Kidney glomerular epithelial cell (primary cell): ENCODE data around the gene PVALB.
"Not testable (repeated sequence)": the region's sequence is repeated elsewhere in the genome, so short reads cannot be mapped to it uniquely, and the experiment has no call there.

Source experiments
- DNase-seq: peaks from one replicate; lab custom pipeline; 2025; lab: John Stamatoyannopoulos, UW

PVALB gene

GRCh38 chr22:36756746-36757655 is 59.8 kb downstream of the PVALB start:
- no peak for DNase-seq

GRCh38 chr22:36756031-36756430 is 60.8 kb downstream of the PVALB start:
- no peak for DNase-seq

- no peak for DNase-seq
These were observed 61.5 kb downstream of the PVALB start for GRCh38 chr22:36755316-36755715.

GRCh38 chr22:36754881-36755280 is 62.0 kb downstream of the PVALB start:
- DNase-seq: not testable (repeated sequence)

DNA sequence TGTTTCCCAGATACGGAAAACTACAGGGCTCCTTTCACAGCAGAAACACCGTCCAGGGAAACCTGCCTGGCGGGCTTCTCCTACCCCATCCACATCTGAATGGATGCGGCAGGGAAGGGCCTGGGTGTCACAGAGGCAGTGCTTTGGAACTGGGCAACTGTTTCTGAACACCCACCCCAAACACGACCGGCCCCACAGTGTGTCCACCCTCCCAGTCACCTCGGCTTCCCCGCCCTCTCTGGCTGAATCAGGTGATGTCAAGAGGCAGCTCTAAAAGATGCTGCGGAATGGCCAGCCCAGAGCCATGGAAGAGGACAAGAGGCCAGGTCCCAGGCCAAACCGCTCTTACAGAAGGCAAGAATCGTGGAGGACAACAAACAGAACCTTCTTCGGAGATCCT is 62.9 kb downstream of the PVALB start:
- no peak for DNase-seq

- DNase-seq: no peak
These were observed 63.6 kb downstream of the PVALB start for GRCh38 chr22:36753120-36753802.
